ENCODE results near the gene GALNT18. TPM values are rescaled to one million over a fixed set of nuclear protein-coding genes. Genes with fewer than 3 reads are reported as not detected.

Gene GALNT18
- total RNA-seq, 1 experiment from 2014 or later, result 6.6 TPM

GRCh38 chr11:11472106-11472505 lies 149.7 kb downstream of the GALNT18 start:
- Histone ChIP-seq H3K4me1 (replicated peaks) (0 out of 2 replicates have a peak, but pooled peaks cover 6% of the 10 kb centered on the region), H3K27me3 (replicated peaks) (no peaks in the 10 kb centered on the region), H3K9me3 (replicated peaks) (no peaks in the 10 kb centered on the region; the same call in 1 of the 2 replicates), H3K4me3 (no peak overlapping the region), H3K27ac (no peak overlapping the region), H3K36me3 (no peaks in the 10 kb centered on the region)
- DNase-seq (ENCODE audit: low read depth in 1 of 2, low spot score in 2 of 2), result no peak

- Histone ChIP-seq H3K27me3 (replicated peaks) (no peaks in the 10 kb centered on the region), H3K36me3 (no peaks in the 10 kb centered on the region), H3K4me3 (no peak overlapping the region), H3K4me1 (replicated peaks) (0 out of 2 replicates have a peak, but pooled peaks cover 6% of the 10 kb centered on the region), H3K9me3 (replicated peaks) (no peaks in the 10 kb centered on the region; the same call in 1 of the 2 replicates), H3K27ac (no peak overlapping the region)
- no peak for DNase-seq (ENCODE audit: low read depth in 1 of 2, low spot score in 2 of 2)
Observed at GRCh38 chr11:11471201-11471600, 150.6 kb downstream of the GALNT18 start.

- Histone ChIP-seq H3K27me3 (replicated peaks) (no peaks in the 10 kb centered on the region), H3K27ac (no peak overlapping the region), H3K4me3 (no peak overlapping the region), H3K9me3 (replicated peaks) (no peaks in the 10 kb centered on the region; the same call in 1 of the 2 replicates), H3K36me3 (no peaks in the 10 kb centered on the region), H3K4me1 (replicated peaks) (peaks cover 6% of the 10 kb centered on the region; the same call in 1 of the 2 replicates)
- peak in 1 of 2 experiments; percentile 7 for DNase-seq (ENCODE audit: low read depth in 1 of 2, low spot score in 2 of 2)
Observed at GRCh38 chr11:11468954-11469353, 152.9 kb downstream of the GALNT18 start.

- no peak overlapping the region for H3K4me3 ChIP-seq
- no peak overlapping the region for H3K27ac ChIP-seq
- H3K36me3 ChIP-seq, result no peaks in the 10 kb centered on the region
- no peaks in the 10 kb centered on the region for H3K27me3 ChIP-seq (replicated peaks)
- no peaks in the 10 kb centered on the region; the same call in 1 of the 2 replicates for H3K9me3 ChIP-seq (replicated peaks)
- peaks cover 14% of the 10 kb centered on the region for H3K4me1 ChIP-seq (replicated peaks)
- DNase-seq (ENCODE audit: low read depth in 1 of 2, low spot score in 2 of 2), result no peak
Observed at GRCh38 chr11:11467312-11467711, 154.5 kb downstream of the GALNT18 start.

- DNase-seq (ENCODE audit: low read depth in 1 of 2, low spot score in 2 of 2), result no peak
- Histone ChIP-seq H3K36me3 (no peaks in the 10 kb centered on the region), H3K4me3 (no peak overlapping the region), H3K27me3 (replicated peaks) (no peaks in the 10 kb centered on the region), H3K4me1 (replicated peaks) (peaks cover 14% of the 10 kb centered on the region), H3K27ac (no peak overlapping the region), H3K9me3 (replicated peaks) (no peaks in the 10 kb centered on the region)
Observed at GRCh38 chr11:11464555-11464954, 157.2 kb downstream of the GALNT18 start.

GRCh38 chr11:11463405-11463804 lies 158.4 kb downstream of the GALNT18 start:
- Histone ChIP-seq H3K9me3 (replicated peaks) (no peaks in the 10 kb centered on the region), H3K36me3 (no peaks in the 10 kb centered on the region), H3K4me3 (no peak overlapping the region), H3K4me1 (replicated peaks) (peaks cover 8% of the 10 kb centered on the region), H3K27ac (no peak overlapping the region), H3K27me3 (replicated peaks) (no peaks in the 10 kb centered on the region)
- peak in 1 of 2 experiments; percentile 18 for DNase-seq (ENCODE audit: low read depth in 1 of 2, low spot score in 2 of 2)

- H3K27ac ChIP-seq, result no peak overlapping the region
- no peaks in the 10 kb centered on the region for H3K9me3 ChIP-seq (replicated peaks)
- DNase-seq (ENCODE audit: low read depth in 1 of 2, low spot score in 2 of 2), result no peak
- H3K36me3 ChIP-seq, result no peaks in the 10 kb centered on the region
- H3K4me3 ChIP-seq, result no peak overlapping the region
- H3K4me1 ChIP-seq (replicated peaks), result peaks cover 8% of the 10 kb centered on the region
- H3K27me3 ChIP-seq (replicated peaks), result no peaks in the 10 kb centered on the region
Observed at GRCh38 chr11:11461473-11461872, 160.3 kb downstream of the GALNT18 start.

- no peaks in the 10 kb centered on the region for H3K9me3 ChIP-seq (replicated peaks)
- no peak overlapping the region for H3K27ac ChIP-seq
- no peak for DNase-seq (ENCODE audit: low read depth in 1 of 2, low spot score in 2 of 2)
- H3K36me3 ChIP-seq, result no peaks in the 10 kb centered on the region
- no peaks in the 10 kb centered on the region for H3K27me3 ChIP-seq (replicated peaks)
- no peak overlapping the region for H3K4me3 ChIP-seq
- peaks cover 13% of the 10 kb centered on the region for H3K4me1 ChIP-seq (replicated peaks)
Observed at GRCh38 chr11:11459578-11459977, 162.2 kb downstream of the GALNT18 start.

GRCh38 chr11:11458485-11458884 lies 163.3 kb downstream of the GALNT18 start:
- Histone ChIP-seq H3K4me3 (no peak overlapping the region), H3K9me3 (replicated peaks) (no peaks in the 10 kb centered on the region), H3K27me3 (replicated peaks) (no peaks in the 10 kb centered on the region), H3K27ac (no peak overlapping the region), H3K4me1 (replicated peaks) (peaks cover 15% of the 10 kb centered on the region), H3K36me3 (no peaks in the 10 kb centered on the region)
- no peak for DNase-seq (ENCODE audit: low read depth in 1 of 2, low spot score in 2 of 2)

- DNase-seq (ENCODE audit: low read depth in 1 of 2, low spot score in 2 of 2), result no peak
- no peak overlapping the region for H3K4me3 ChIP-seq
- no peaks in the 10 kb centered on the region for H3K27me3 ChIP-seq (replicated peaks)
- H3K27ac ChIP-seq, result no peak overlapping the region
- H3K36me3 ChIP-seq, result no peaks in the 10 kb centered on the region
- H3K9me3 ChIP-seq (replicated peaks), result no peaks in the 10 kb centered on the region
- H3K4me1 ChIP-seq (replicated peaks), result peaks cover 10% of the 10 kb centered on the region
Observed at GRCh38 chr11:11458001-11458400, 163.8 kb downstream of the GALNT18 start.

GRCh38 chr11:11456866-11457265 lies 164.9 kb downstream of the GALNT18 start:
- H3K4me1 ChIP-seq (replicated peaks), result peaks cover 17% of the 10 kb centered on the region
- no peaks in the 10 kb centered on the region for H3K9me3 ChIP-seq (replicated peaks)
- no peaks in the 10 kb centered on the region for H3K27me3 ChIP-seq (replicated peaks)
- no peak overlapping the region for H3K4me3 ChIP-seq
- DNase-seq (ENCODE audit: low read depth in 1 of 2, low spot score in 2 of 2), result no peak
- no peaks in the 10 kb centered on the region for H3K36me3 ChIP-seq
- no peak overlapping the region for H3K27ac ChIP-seq

- no peak for DNase-seq (ENCODE audit: low read depth in 1 of 2, low spot score in 2 of 2)
- Histone ChIP-seq H3K27ac (no peak overlapping the region), H3K9me3 (replicated peaks) (no peaks in the 10 kb centered on the region), H3K4me1 (replicated peaks) (peaks cover 38% of the 10 kb centered on the region), H3K36me3 (no peaks in the 10 kb centered on the region), H3K27me3 (replicated peaks) (no peaks in the 10 kb centered on the region), H3K4me3 (no peak overlapping the region)
Observed at GRCh38 chr11:11454671-11455223, 167.1 kb downstream of the GALNT18 start.

- peak overlapping the region; percentile 74 for H3K27ac ChIP-seq
- peaks cover 49% of the 10 kb centered on the region for H3K4me1 ChIP-seq (replicated peaks)
- no peak overlapping the region for H3K4me3 ChIP-seq
- H3K27me3 ChIP-seq (replicated peaks), result no peaks in the 10 kb centered on the region
- DNase-seq (ENCODE audit: low read depth in 1 of 2, low spot score in 2 of 2), result peak in 1 of 2 experiments; percentile 50
- no peaks in the 10 kb centered on the region for H3K36me3 ChIP-seq
- no peaks in the 10 kb centered on the region for H3K9me3 ChIP-seq (replicated peaks)
Observed at GRCh38 chr11:11451501-11452005, 170.3 kb downstream of the GALNT18 start.

GRCh38 chr11:11450744-11451362 lies 171.0 kb downstream of the GALNT18 start:
- H3K4me3 ChIP-seq, result no peak overlapping the region
- peaks cover 49% of the 10 kb centered on the region for H3K4me1 ChIP-seq (replicated peaks)
- no peaks in the 10 kb centered on the region for H3K9me3 ChIP-seq (replicated peaks)
- peak overlapping the region; percentile 74 for H3K27ac ChIP-seq
- H3K27me3 ChIP-seq (replicated peaks), result no peaks in the 10 kb centered on the region
- no peaks in the 10 kb centered on the region for H3K36me3 ChIP-seq
- DNase-seq (ENCODE audit: low read depth in 1 of 2, low spot score in 2 of 2), result peak; percentile 81 to 88
